Measurements from ENCODE around the gene HTR2B.
"Not testable (repeated sequence)": the region's sequence is repeated elsewhere in the genome, so short reads cannot be mapped to it uniquely, and the experiment has no call there.

Gene HTR2B

GRCh38 chr2:231069379-231070054, 55.3 kb downstream of the HTR2B start:
- DNase-seq: no peak

GRCh38 chr2:231068525-231069222, 56.2 kb downstream of the HTR2B start:
- no peak for DNase-seq

- DNase-seq: not testable (repeated sequence)
Observed at GRCh38 chr2:231067531-231067930, 57.3 kb downstream of the HTR2B start.

GRCh38 chr2:231065966-231066365, 58.9 kb downstream of the HTR2B start:
- no peak for DNase-seq

- DNase-seq: no peak
Observed at GRCh38 chr2:231063347-231063746, 61.5 kb downstream of the HTR2B start.

- no peak for DNase-seq
Observed at GRCh38 chr2:231062776-231063175, 62.1 kb downstream of the HTR2B start.

GRCh38 chr2:231059756-231060155, 65.1 kb downstream of the HTR2B start:
- DNase-seq: no peak

GRCh38 chr2:231058761-231059550, 65.9 kb downstream of the HTR2B start:
- no peak for DNase-seq
